BLaER1 (cell line): ENCODE measurements around the gene CAPG.

Experiments
- H3K27ac ChIP-seq: shearing (Covaris generic); formaldehyde crosslinking; 2 replicates; pipeline ENCODE4 v1.8.1; 2022
- H3K27me3 ChIP-seq: shearing (Covaris generic); formaldehyde crosslinking; 2 replicates; pipeline ENCODE4 v1.8.1; 2022
- H3K36me3 ChIP-seq: shearing (Covaris generic); formaldehyde crosslinking; 2 replicates; pipeline ENCODE4 v1.8.1; 2022
- H3K4me1 ChIP-seq: shearing (Covaris generic); formaldehyde crosslinking; 2 replicates; pipeline ENCODE4 v1.8.1; 2022
- H3K4me2 ChIP-seq: shearing (Covaris generic); formaldehyde crosslinking; 2 replicates; pipeline ENCODE4 v1.8.1; 2022
- H3K4me3 ChIP-seq: shearing (Covaris generic); formaldehyde crosslinking; 2 replicates; pipeline ENCODE4 v1.8.1; 2022
- H3K9ac ChIP-seq: shearing (Covaris generic); formaldehyde crosslinking; 2 replicates; pipeline ENCODE4 v1.8.1; 2022
- H3K9me3 ChIP-seq: shearing (Covaris generic); formaldehyde crosslinking; 2 replicates; pipeline ENCODE4 v1.8.1; 2022
- H4K20me1 ChIP-seq: shearing (Covaris generic); formaldehyde crosslinking; 2 replicates; pipeline ENCODE4 v1.8.1; 2022
- Cebpa-rat ChIP-seq: shearing (Covaris generic); IDR thresholded peaks from 2 replicates; pipeline ENCODE4 v1.8.1; 2022

CAPG gene

DNA sequence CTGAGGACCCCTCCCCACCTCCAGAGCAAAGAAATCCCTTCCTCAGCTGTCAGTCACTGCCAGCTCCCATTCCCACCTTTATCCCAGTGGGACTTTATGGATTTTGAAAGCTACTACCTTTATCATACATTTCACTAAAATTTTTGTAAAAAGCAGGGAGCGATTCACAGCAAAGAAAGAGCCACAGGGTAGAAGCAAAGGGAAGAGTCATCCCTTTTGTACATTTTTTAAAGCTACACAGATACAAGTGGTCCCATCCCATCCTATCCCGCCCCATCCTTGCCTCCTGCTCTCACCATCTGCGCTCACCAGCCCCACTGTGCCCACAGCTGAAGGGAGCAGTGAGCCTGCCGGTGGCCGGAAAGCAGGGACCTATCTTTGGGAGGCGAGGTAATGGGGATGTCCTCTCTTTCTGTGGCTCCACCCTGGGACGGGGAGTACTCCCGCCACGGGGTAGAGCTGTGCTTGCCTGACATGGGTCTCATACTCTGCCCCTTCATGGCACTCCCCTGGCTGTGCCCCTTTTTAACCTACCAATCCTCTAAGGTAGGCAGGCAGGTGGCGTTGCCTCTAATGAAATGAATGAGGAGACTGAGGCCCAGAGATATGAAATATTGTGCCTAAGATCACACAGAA, 21.5 kb upstream of the CAPG start:
- no peaks in the 10 kb centered on the region for H3K27me3 ChIP-seq
- H3K4me3 ChIP-seq, result no peak overlapping the region
- H3K9ac ChIP-seq, result no peak overlapping the region
- peaks cover 85% of the 10 kb centered on the region for H3K4me1 ChIP-seq
- peak overlapping the region; percentile 73 for H3K4me2 ChIP-seq
- no peaks in the 10 kb centered on the region for H3K9me3 ChIP-seq
- 0 out of 2 replicates have a peak overlapping the region, but pooled peaks have one; percentile 56 for H3K27ac ChIP-seq
- H4K20me1 ChIP-seq, result no peaks in the 10 kb centered on the region
- TF ChIP-seq Cebpa-rat, result no peak
- no peaks in the 10 kb centered on the region for H3K36me3 ChIP-seq

DNA sequence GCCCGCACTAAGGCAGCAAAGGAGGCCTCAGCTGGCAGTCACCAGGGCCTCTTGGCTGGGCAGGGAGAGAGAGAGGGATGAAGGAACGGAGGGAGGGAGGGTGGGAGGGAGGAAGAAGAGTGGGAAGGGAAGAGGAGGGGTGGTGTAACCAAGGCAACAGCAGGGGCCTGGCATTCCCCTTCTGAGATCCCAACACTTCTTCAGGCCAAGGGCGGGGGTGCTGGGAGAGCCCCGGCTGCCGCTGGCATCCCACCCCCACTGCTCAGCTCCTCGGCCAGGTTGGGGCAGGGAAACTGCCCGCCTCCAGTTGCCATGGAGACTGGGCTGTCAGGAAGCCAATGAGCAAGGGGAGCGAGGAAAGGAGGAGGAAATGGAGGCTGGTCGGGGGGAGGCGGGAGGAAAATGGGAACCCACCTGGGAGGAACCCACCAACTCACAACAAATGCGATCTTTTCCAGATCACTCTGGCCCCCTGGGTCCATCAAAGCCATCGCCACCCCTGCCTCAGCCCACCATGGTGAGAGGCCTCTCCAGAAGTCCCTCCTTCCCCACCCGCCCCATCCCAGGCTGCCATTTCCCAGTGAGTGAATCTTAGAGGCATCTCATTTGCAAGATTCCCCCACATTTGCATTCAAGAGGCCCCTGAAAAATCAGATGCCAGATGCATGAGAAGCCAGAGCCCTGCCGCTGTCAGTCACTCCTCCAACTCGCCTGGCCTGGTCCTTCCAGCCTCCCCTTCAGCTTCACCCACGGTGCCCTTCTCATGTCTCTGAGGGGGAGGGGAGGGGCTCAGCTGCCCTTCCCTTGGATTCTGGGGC, 20.8 kb upstream of the CAPG start:
- peaks cover 77% of the 10 kb centered on the region for H3K4me1 ChIP-seq
- H3K9ac ChIP-seq, result no peak overlapping the region
- peak overlapping the region; percentile 56 for H3K27ac ChIP-seq
- H3K27me3 ChIP-seq, result no peaks in the 10 kb centered on the region
- no peak overlapping the region for H3K4me3 ChIP-seq
- TF ChIP-seq Cebpa-rat, result no peak
- no peaks in the 10 kb centered on the region for H4K20me1 ChIP-seq
- no peaks in the 10 kb centered on the region for H3K36me3 ChIP-seq
- H3K9me3 ChIP-seq, result no peaks in the 10 kb centered on the region
- H3K4me2 ChIP-seq, result peak overlapping the region; percentile 73

DNA sequence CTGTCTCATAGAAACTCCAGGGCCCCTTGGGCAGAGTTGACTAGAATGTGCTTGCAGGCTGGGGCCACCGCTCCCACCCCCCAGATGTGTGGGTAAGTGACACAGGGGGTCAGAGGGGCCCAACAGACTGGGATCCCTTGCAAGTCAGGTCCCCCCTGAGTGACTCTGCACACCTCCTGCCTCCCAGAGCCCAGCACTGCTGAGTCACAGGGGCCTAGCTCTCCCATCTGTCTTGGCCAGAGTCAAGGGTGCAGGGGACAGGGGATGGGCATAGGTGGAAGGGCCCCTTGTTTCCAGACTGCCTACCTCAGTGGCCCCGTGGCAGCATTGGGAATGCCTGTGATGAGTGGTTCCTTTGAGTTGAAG, 19.7 kb upstream of the CAPG start:
- Histone ChIP-seq H3K9me3 (no peaks in the 10 kb centered on the region), H3K27me3 (no peaks in the 10 kb centered on the region), H4K20me1 (no peaks in the 10 kb centered on the region), H3K4me1 (peaks cover 67% of the 10 kb centered on the region), H3K36me3 (no peaks in the 10 kb centered on the region), H3K9ac (peak overlapping the region; percentile 19; the same call in 1 of the 2 replicates), H3K4me3 (no peak overlapping the region), H3K4me2 (peak overlapping the region; percentile 73), H3K27ac (peak overlapping the region; percentile 51)
- no peak for TF ChIP-seq Cebpa-rat

DNA sequence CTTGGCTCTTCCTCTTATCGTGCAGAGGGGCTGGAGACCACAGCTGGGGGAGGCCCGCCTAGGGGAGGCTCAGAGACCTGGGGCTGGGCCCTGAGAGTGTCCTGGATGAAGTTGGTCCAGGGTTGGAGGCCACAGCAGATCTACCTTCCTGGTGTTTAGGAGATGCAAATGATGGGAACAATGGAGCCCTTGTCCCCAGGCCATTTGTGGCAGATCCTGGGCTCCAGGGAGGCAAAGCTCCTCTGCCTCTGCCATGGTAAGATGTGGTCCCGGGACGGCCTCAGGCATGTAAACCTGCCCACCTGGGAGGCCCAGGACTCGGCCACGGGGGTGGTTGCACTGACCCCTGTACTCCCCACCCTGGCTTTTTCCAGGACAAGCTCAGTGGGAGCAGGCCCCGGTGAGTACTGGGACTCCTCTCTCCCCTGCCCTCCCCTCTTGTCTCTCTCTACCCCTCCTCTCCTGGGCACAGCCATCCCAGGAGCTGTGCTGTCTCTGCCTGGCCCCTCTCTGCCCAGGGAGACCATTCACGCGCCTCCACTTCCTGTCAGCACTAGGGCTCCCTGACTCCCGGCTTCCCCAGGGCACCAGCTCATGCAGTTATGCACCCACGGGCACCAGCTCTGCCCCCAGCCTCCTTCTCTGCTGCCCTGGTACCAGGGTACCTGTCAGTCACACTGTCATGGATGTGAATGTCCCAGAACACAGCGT, 19.2 kb upstream of the CAPG start:
- H3K27ac ChIP-seq, result peak overlapping the region; percentile 51
- TF ChIP-seq Cebpa-rat, result no peak
- no peaks in the 10 kb centered on the region for H3K36me3 ChIP-seq
- H3K4me1 ChIP-seq, result peaks cover 67% of the 10 kb centered on the region
- H3K27me3 ChIP-seq, result no peaks in the 10 kb centered on the region
- H3K9ac ChIP-seq, result peak overlapping the region; percentile 19; the same call in 1 of the 2 replicates
- H3K9me3 ChIP-seq, result no peaks in the 10 kb centered on the region
- H4K20me1 ChIP-seq, result no peaks in the 10 kb centered on the region
- no peak overlapping the region for H3K4me3 ChIP-seq
- peak overlapping the region; percentile 73 for H3K4me2 ChIP-seq

DNA sequence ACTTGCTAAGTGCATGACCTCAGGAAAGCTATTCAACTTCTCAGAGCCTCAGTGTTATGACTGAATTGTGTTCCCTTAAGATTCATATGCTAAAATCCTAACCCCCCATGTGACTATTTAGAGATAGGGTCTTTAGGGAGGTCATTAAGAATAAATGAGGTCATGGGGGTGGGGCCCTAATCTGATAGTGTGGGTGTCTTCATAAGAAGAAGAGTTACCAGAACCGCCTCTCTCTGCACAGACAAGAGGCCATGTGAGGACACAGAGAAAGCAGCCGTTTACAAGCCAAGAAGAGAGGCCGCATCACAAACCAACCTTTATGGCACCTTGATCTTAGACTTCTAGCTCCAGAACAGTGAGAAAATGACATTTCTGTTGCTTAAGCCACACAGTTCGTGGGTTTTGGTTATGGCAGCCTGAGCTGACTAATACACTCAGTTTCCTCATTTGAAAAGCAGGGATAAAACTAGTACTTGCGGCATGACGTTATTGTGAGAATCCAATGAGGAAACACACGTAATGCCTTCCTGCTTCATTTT, 18.2 kb upstream of the CAPG start:
- Histone ChIP-seq H4K20me1 (no peaks in the 10 kb centered on the region), H3K4me1 (peaks cover 67% of the 10 kb centered on the region), H3K36me3 (no peaks in the 10 kb centered on the region), H3K4me2 (peak overlapping the region; percentile 22), H3K27ac (no peak overlapping the region), H3K4me3 (no peak overlapping the region), H3K9me3 (no peaks in the 10 kb centered on the region), H3K27me3 (no peaks in the 10 kb centered on the region), H3K9ac (no peak overlapping the region)
- no peak for TF ChIP-seq Cebpa-rat

DNA sequence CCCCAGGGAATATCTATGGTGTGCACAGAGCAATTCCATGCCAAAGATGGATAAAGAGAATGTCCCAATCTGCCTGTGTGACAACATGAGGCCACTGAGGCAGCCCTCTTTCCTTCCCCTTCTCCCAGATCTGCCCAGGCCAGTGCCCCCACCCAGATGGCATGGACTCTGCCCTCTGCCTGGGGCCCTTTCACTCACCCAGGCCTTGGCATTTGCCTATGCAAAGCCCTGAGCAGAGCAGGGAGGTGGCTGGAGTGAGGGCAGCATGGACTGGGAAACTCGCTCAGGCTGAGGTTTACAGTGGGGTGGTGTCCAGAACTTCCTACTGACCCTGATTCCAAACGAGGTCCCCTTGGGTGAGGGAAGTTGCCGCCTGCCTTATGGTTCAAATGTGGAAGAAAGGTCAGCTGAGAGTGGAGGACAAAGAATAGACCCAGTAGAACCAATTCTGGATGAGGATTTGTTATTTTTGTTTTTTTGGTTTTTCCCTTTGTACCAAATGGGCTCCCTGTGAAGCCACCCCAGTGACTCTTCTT, 17.2 kb upstream of the CAPG start:
- Histone ChIP-seq H3K9ac (no peak overlapping the region), H3K36me3 (no peaks in the 10 kb centered on the region), H3K4me2 (no peak overlapping the region), H3K27ac (no peak overlapping the region), H3K4me1 (peaks cover 69% of the 10 kb centered on the region), H3K4me3 (no peak overlapping the region), H3K27me3 (no peaks in the 10 kb centered on the region), H3K9me3 (no peaks in the 10 kb centered on the region), H4K20me1 (no peaks in the 10 kb centered on the region)
- no peak for TF ChIP-seq Cebpa-rat

DNA sequence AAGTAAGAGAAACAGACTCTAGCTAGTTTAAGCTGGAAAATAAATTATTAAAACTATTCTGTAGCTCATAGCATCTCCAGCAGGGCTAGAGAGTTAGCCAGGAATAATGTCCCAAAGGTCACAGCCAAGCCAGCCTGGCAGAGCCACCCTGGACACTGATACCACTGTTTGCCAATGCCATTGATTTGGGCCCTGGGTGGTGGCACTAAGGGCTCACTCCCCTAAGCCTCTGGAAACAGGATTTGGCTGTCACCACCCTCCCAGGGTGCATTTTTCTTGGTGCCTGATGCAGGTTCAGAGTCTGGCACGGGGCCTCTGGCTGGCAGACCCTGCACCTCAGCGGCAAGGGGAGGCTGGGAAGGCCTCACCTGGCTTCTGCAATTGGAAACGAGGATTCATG, 15.4 kb upstream of the CAPG start:
- Histone ChIP-seq H3K4me3 (no peak overlapping the region), H3K4me2 (no peak overlapping the region)

DNA sequence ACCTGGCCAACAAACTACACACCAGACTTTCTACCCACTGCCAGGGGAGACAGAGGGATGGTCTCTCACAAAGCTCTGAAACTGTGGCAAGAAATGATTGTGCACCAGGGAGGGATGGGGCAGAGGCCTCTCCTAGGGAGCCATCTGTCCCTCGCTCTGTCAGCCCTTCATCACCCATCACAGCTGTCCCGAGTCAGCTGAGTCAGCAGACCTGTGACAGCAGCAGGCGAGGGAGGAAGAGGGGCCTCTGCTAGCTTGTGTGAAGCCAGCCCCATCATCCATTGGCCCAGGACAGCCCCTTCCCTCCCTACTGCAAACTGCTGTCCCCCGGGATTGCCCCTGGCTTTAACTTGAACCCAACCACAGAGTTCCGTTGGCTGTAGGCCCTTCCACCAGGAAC, 13.4 kb upstream of the CAPG start:
- Histone ChIP-seq H3K27ac (peak overlapping the region; percentile 50), H3K36me3 (no peaks in the 10 kb centered on the region), H3K4me1 (peaks cover 64% of the 10 kb centered on the region), H3K4me3 (no peak overlapping the region), H4K20me1 (no peaks in the 10 kb centered on the region), H3K27me3 (no peaks in the 10 kb centered on the region), H3K4me2 (peak overlapping the region; percentile 67), H3K9ac (peak overlapping the region; percentile 40), H3K9me3 (no peaks in the 10 kb centered on the region)
- no peak for TF ChIP-seq Cebpa-rat

More for the DNA sequence above, 15.4 kb upstream of the CAPG start:
- Histone ChIP-seq H3K9ac (no peak overlapping the region), H3K4me1 (peaks cover 67% of the 10 kb centered on the region), H4K20me1 (no peaks in the 10 kb centered on the region), H3K9me3 (no peaks in the 10 kb centered on the region), H3K27ac (no peak overlapping the region), H3K27me3 (no peaks in the 10 kb centered on the region), H3K36me3 (no peaks in the 10 kb centered on the region)
- no peak for TF ChIP-seq Cebpa-rat

DNA sequence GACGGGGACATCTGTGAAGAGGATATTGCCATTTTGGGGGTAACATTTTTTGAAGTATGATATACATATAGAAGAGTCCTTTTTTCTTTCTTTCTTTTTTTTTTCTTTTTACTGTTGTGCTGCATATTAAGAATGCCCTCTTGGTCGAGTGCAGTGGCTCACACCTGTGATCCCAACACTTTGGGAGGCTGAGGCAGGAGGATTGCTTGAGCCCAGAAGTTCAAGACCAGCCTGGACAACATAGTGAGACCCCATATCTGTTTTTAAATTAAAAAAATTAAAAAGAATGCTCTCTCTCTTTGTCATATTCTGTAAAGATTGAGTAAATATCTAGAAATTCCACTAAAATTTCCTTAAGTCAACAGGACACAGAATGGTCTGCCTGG, 11.9 kb upstream of the CAPG start:
- Histone ChIP-seq H3K27ac (no peak overlapping the region; the same call in 1 of the 2 replicates), H3K4me1 (peaks cover 69% of the 10 kb centered on the region), H3K9ac (no peak overlapping the region), H3K27me3 (no peaks in the 10 kb centered on the region), H3K36me3 (no peaks in the 10 kb centered on the region), H3K4me3 (no peak overlapping the region), H3K4me2 (no peak overlapping the region), H4K20me1 (no peaks in the 10 kb centered on the region), H3K9me3 (no peaks in the 10 kb centered on the region)
- TF ChIP-seq Cebpa-rat, result no peak
